ENCODE results near the gene SEMA6C. TPM values are rescaled to one million over a fixed set of nuclear protein-coding genes. Genes with fewer than 3 reads are reported as not detected.

The SEMA6C gene
- total and polyA plus RNA-seq, 4 donors = 1.4 to 1.5 (median 1.4) TPM

DNA sequence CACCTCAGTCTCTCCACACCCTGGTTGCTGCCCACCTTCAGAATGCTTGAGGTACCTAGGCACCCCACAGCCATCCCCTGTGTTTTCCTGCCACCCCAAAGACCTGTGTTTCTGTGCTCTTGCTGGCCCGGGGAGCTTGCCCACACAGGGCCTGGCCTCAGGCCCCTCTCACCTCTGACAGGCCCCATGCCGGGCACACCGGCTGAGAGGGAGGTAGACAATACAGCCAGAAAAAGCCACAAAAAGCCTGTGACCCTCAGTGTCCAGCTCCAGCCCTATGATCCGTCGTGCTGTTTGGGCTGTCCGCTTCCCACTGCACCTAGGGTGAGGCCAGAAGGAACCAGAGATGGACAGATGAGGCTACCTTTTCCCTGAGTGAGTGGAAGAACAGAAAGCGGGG is 11.4 kb downstream of the SEMA6C start (continued):
- TF ChIP-seq, protein P1, sequence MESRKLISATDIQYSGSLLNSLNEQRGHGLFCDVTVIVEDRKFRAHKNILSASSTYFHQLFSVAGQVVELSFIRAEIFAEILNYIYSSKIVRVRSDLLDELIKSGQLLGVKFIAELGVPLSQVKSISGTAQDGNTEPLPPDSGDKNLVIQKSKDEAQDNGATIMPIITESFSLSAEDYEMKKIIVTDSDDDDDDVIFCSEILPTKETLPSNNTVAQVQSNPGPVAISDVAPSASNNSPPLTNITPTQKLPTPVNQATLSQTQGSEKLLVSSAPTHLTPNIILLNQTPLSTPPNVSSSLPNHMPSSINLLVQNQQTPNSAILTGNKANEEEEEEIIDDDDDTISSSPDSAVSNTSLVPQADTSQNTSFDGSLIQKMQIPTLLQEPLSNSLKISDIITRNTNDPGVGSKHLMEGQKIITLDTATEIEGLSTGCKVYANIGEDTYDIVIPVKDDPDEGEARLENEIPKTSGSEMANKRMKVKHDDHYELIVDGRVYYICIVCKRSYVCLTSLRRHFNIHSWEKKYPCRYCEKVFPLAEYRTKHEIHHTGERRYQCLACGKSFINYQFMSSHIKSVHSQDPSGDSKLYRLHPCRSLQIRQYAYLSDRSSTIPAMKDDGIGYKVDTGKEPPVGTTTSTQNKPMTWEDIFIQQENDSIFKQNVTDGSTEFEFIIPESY (IDR thresholded peaks at IDR 0.05) = no peak
- TF ChIP-seq GABPA (IDR thresholded peaks at IDR 0.05 in 1 of 2, conservative IDR thresholded peaks at IDR 0.05 in 1 of 2) (no peak), NR2F2 (IDR thresholded peaks at IDR 0.05) (no peak), RAD21 (IDR thresholded peaks at IDR 0.05) (no peak), SP1 (IDR thresholded peaks at IDR 0.05) (no peak), YY1 (IDR thresholded peaks at IDR 0.05) (no peak)

DNA sequence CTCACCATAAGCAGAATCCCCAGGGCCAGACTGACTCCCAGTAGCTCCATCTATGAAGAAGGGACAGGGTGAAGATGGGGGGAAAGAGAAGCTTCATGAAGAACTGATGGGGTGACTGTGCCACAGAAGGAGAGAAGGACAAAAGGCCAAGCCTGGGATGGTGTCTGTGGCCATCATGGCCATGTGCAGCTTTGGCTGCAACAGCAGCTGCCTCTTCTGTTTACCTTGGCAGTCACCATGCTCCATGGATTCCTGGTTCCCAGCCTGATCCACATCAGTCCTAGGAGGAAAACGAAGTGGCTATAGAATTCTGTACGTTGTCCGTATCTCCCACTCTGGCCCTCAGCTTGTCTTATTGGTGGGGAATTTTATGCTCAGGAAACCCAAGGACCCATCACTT is 12.0 kb downstream of the SEMA6C start:
- Histone ChIP-seq H3K27me3 (ENCODE audit: control insufficient read depth in 4 of 4, insufficient read depth in 4 of 4, low read length in 3 of 4) (no peaks in the 10 kb centered on the region), H3K9me3 (ENCODE audit: control insufficient read depth in 4 of 4, low read length in 3 of 4) (no peaks in the 10 kb centered on the region), H3K27ac (ENCODE audit: low read depth in 1 of 2, low read length in 2 of 2) (no peak overlapping the region), H3K9ac (ENCODE audit: low read depth in 1 of 2, low read length in 2 of 2) (no peak overlapping the region), H3K4me3 (ENCODE audit: low read depth in 1 of 3, low read length in 3 of 3) (no peak overlapping the region), H3K4me1 (ENCODE audit: control insufficient read depth in 4 of 4, insufficient read depth in 4 of 4, low read length in 3 of 4) (no peaks in the 10 kb centered on the region), H3K36me3 (ENCODE audit: control insufficient read depth in 4 of 4, insufficient read depth in 3 of 4, low read depth in 1 of 4, low read length in 3 of 4) (peaks cover 0 to 15% (median 4%) of the 10 kb centered on the region in 4 donors)
- TF ChIP-seq EGR1 (IDR thresholded peaks at IDR 0.05; ENCODE audit: low read depth in 2 of 2) = no peak
- WGBS = 83% methylated on average over 3 of the region's 3 CpGs
- DNase-seq (ENCODE audit: low spot score) = no peak

DNA sequence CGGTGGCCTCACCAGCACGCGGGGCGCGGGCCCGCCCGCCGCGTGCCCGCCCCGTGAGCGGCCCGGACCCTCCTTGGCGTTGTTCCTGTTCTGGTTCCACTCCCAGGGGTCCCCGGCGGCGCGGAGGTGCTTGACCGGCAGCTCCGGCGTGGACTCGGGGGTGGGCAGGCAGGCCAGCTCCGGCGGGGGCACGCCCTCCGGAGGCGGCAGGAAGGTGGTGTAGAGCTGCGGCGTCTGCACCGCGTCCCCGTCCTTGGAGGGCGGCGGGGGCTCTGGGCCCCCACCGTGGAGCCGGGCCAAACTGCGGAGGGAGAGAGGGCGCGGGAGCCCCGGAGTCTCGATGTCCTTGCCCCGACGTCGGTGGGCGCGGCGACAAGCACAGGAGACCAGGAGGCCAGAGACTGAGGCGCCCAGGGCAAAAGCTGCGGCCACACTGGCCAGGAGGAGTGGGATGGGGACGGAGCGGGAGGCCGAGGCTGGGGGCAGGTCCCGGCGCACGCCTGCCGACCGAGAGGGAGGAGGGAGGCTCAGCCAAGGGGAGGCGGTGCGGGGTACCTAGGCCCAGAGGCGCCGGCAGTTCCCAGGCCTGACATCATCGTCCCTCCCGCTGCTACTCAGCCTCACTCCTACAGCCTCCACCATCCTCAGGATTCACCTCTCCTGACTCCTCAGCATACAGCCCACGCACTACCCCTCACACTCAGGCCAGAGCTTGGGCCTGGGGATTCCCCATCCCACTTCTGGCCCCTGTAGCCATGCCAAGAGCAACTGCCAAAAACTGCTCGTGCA is 13.2 kb downstream of the SEMA6C start:
- Histone ChIP-seq H3K27ac (ENCODE audit: low read depth in 1 of 2, low read length in 2 of 2) (no peak overlapping the region), H3K9ac (ENCODE audit: low read depth in 1 of 2, low read length in 2 of 2) (no peak overlapping the region), H3K36me3 (ENCODE audit: control insufficient read depth in 4 of 4, insufficient read depth in 3 of 4, low read depth in 1 of 4, low read length in 3 of 4) (peaks cover 0 to 10% (median 4%) of the 10 kb centered on the region in 4 donors), H3K9me3 (ENCODE audit: control insufficient read depth in 4 of 4, low read length in 3 of 4) (no peaks in the 10 kb centered on the region), H3K4me3 (ENCODE audit: low read depth in 1 of 3, low read length in 3 of 3) (no peak overlapping the region), H3K4me1 (ENCODE audit: control insufficient read depth in 4 of 4, insufficient read depth in 4 of 4, low read length in 3 of 4) (no peaks in the 10 kb centered on the region), H3K27me3 (ENCODE audit: control insufficient read depth in 4 of 4, insufficient read depth in 4 of 4, low read length in 3 of 4) (no peaks in the 10 kb centered on the region)
- 89% methylated on average over 65 of the region's 65 CpGs for WGBS
- DNase-seq (ENCODE audit: low spot score) = no peak
- TF ChIP-seq SP1 (IDR thresholded peaks at IDR 0.05) (no peak), CTCF (IDR thresholded peaks at IDR 0.05; ENCODE audit: low read depth, low read length, missing input control) (no peak), ATF3 (IDR thresholded peaks at IDR 0.05) (no peak), EGR1 (IDR thresholded peaks at IDR 0.05; ENCODE audit: low read depth in 2 of 2) (no peak), FOXA2 (IDR thresholded peaks at IDR 0.05) (no peak), JUND (IDR thresholded peaks at IDR 0.05) (no peak), RXRA (IDR thresholded peaks at IDR 0.05) (no peak), YY1 (IDR thresholded peaks at IDR 0.05) (no peak), MAX (IDR thresholded peaks at IDR 0.05) (no peak), GABPA (IDR thresholded peaks at IDR 0.05 in 1 of 2, conservative IDR thresholded peaks at IDR 0.05 in 1 of 2) (no peak), NR2F2 (IDR thresholded peaks at IDR 0.05) (no peak)

Data from liver (tissue), 9 donors.